Ishikawa (cell line): ENCODE measurements around the gene SEMA6C.

Experiments
- CEBPB ChIP-seq: IDR thresholded peaks from 2 replicates; pipeline ENCODE4 v1.6.1; 2012
- CREB1 ChIP-seq: IDR thresholded peaks from 2 replicates; pipeline ENCODE4 v1.6.1; 2012; ENCODE audit warnings: low read depth
- EGR1 ChIP-seq: IDR thresholded peaks from 2 replicates; pipeline ENCODE4 v1.6.1; 2012
- EP300 ChIP-seq: IDR thresholded peaks from 2 replicates; pipeline ENCODE4 v1.6.1; 2012; ENCODE audit warnings: borderline replicate concordance
- FOXM1 ChIP-seq: IDR thresholded peaks from 2 replicates; pipeline ENCODE4 v1.6.1; 2012; ENCODE audit warnings: low read depth, borderline replicate concordance
- MAX ChIP-seq: IDR thresholded peaks from 2 replicates; pipeline ENCODE4 v1.6.1; 2012
- NFIC ChIP-seq: IDR thresholded peaks from 2 replicates; pipeline ENCODE4 v1.6.1; 2012
- RAD21 ChIP-seq: IDR thresholded peaks from 2 replicates; pipeline ENCODE4 v1.6.1; 2012; ENCODE audit warnings: low read depth
- REST ChIP-seq: IDR thresholded peaks from 2 replicates; pipeline ENCODE4 v1.6.1; 2012; ENCODE audit warnings: low read depth, mild to moderate bottlenecking
- TAF1 ChIP-seq: IDR thresholded peaks from 2 replicates; pipeline ENCODE4 v1.6.1; 2012; ENCODE audit warnings: low read depth, mild to moderate bottlenecking
- TCF12 ChIP-seq: IDR thresholded peaks from 2 replicates; pipeline ENCODE4 v1.6.1; 2012; ENCODE audit warnings: low read depth
- TEAD4 ChIP-seq: IDR thresholded peaks from 2 replicates; pipeline ENCODE4 v1.6.1; 2012
- USF1 ChIP-seq: IDR thresholded peaks from 2 replicates; pipeline ENCODE4 v1.6.1; 2012
- YY1 ChIP-seq: IDR thresholded peaks from 2 replicates; pipeline ENCODE4 v1.6.1; 2012; ENCODE audit warnings: low read depth
- ZBTB7A ChIP-seq: IDR thresholded peaks from 2 replicates; pipeline ENCODE4 v1.6.1; 2012; ENCODE audit warnings: low read depth

The SEMA6C gene

GRCh38 chr1:151132335-151133017 lies 14.0 kb downstream of the SEMA6C start:
- TF ChIP-seq FOXM1 (no peak), REST (no peak), TEAD4 (no peak), EP300 (no peak), EGR1 (no peak), USF1 (no peak), RAD21 (no peak), NFIC (no peak), YY1 (no peak), CEBPB (no peak), TCF12 (no peak), MAX (no peak), TAF1 (no peak), ZBTB7A (no peak), CREB1 (no peak)

- TF ChIP-seq ZBTB7A (no peak), FOXM1 (no peak), TAF1 (no peak), MAX (no peak), REST (no peak)
These were observed 14.6 kb downstream of the SEMA6C start for GRCh38 chr1:151131701-151132334.

GRCh38 chr1:151130987-151131586 lies 15.3 kb downstream of the SEMA6C start:
- no peak for TF ChIP-seq NFIC
- TF ChIP-seq TCF12: no peak
- TF ChIP-seq USF1: no peak
- no peak for TF ChIP-seq CEBPB
- TF ChIP-seq RAD21: no peak

- no peak for TF ChIP-seq FOXM1
- no peak for TF ChIP-seq TCF12
- no peak for TF ChIP-seq EP300
- TF ChIP-seq CREB1: no peak
- no peak for TF ChIP-seq CEBPB
- TF ChIP-seq YY1: no peak
- TF ChIP-seq USF1: no peak
These were observed 17.6 kb downstream of the SEMA6C start for GRCh38 chr1:151128800-151129199.

- no peak for TF ChIP-seq NFIC
- no peak for TF ChIP-seq ZBTB7A
- TF ChIP-seq FOXM1: no peak
- no peak for TF ChIP-seq EGR1
- TF ChIP-seq YY1: no peak
- no peak for TF ChIP-seq MAX
- no peak for TF ChIP-seq REST
- TF ChIP-seq TEAD4: no peak
- TF ChIP-seq CEBPB: no peak
- no peak for TF ChIP-seq CREB1
- no peak for TF ChIP-seq RAD21
- no peak for TF ChIP-seq USF1
- TF ChIP-seq EP300: no peak
- no peak for TF ChIP-seq TCF12
- no peak for TF ChIP-seq TAF1
These were observed 21.5 kb downstream of the SEMA6C start for GRCh38 chr1:151124763-151125403.
